Calu3 (cell line): ENCODE results near the gene LRIG2. TPM values are rescaled to one million over a fixed set of nuclear protein-coding genes. Genes with fewer than 3 reads are reported as not detected.
"Not testable (repeated sequence)": the region's sequence is repeated elsewhere in the genome, so short reads cannot be mapped to it uniquely, and the experiment has no call there.

Experiments used
- BruUV-seq: library from RNA; stranded (reverse); fragments of 400-500 nt; replicated peaks from 2 replicates; lab custom pipeline; 2021; lab: Mats Ljungman, UMichigan
- CTCF ChIA-PET: fragments of 300-600 bp; sonication (Branson Sonifier 250); formaldehyde crosslinking; loops from one replicate; lab custom pipeline; 2022; ENCODE audit warnings: antibody characterized with exemption; lab: Charles Lee
- DNase-seq: peaks from one replicate; pipeline ENCODE4 v3.0.0; 2022
- H3K27ac Mint-ChIP-seq: one replicate; pipeline ENCODE4 v1.8.0; 2022; ENCODE audit warnings: mixed read lengths; ENCODE audit not compliant: unreplicated experiment
- H3K27me3 Mint-ChIP-seq: one replicate; pipeline ENCODE4 v1.8.0; 2022; ENCODE audit warnings: mixed read lengths; ENCODE audit not compliant: unreplicated experiment
- H3K36me3 Mint-ChIP-seq: one replicate; pipeline ENCODE4 v1.8.0; 2022; ENCODE audit warnings: mild to moderate bottlenecking, moderate library complexity, mixed read lengths; ENCODE audit not compliant: insufficient read depth, unreplicated experiment
- H3K4me1 Mint-ChIP-seq: one replicate; pipeline ENCODE4 v1.8.0; 2022; ENCODE audit warnings: mild to moderate bottlenecking, low read depth, mixed read lengths; ENCODE audit not compliant: unreplicated experiment
- H3K4me3 Mint-ChIP-seq: one replicate; pipeline ENCODE4 v1.8.0; 2022; ENCODE audit warnings: mild to moderate bottlenecking, low read depth, moderate library complexity, mixed read lengths; ENCODE audit not compliant: unreplicated experiment
- H3K9me3 Mint-ChIP-seq: one replicate; pipeline ENCODE4 v1.8.0; 2022; ENCODE audit warnings: low read depth, mixed read lengths; ENCODE audit not compliant: unreplicated experiment
- CTCF ChIP-seq: fragments of 200-600 bp; IDR thresholded peaks from one replicate; pipeline ENCODE4 v1.8.0; 2022; ENCODE audit warnings: antibody characterized with exemption; ENCODE audit not compliant: unreplicated experiment
- intact Hi-C: fragments of 100-400 bp; cut with micrococcal nuclease; formaldehyde crosslinking; loops from one replicate; pipeline ENCODE4 v1.10.0; 2022; ENCODE audit not compliant: unreplicated experiment
- total RNA-seq: library from RNA; stranded (reverse); gene quantifications from 2 replicates; pipeline ENCODE4 v1.2.3, GENCODE V29; 2022

The LRIG2 gene
- total RNA-seq, 1 experiment from 2014 or later = 11.0 TPM

GRCh38 chr1:113053344-113054126 is 19.5 kb upstream of the LRIG2 start:
- Mint-ChIP-seq H3K36me3 (no peaks in the 10 kb centered on the region), H3K4me1 (no peaks in the 10 kb centered on the region), H3K27ac (no peak overlapping the region), H3K9me3 (no peaks in the 10 kb centered on the region), H3K4me3 (no peak overlapping the region), H3K27me3 (no peaks in the 10 kb centered on the region)
- CTCF ChIA-PET = interaction anchor here (1.0 to 1.5 kb wide), 2 partner anchors 11 to 19 kb away, joined by 3 to 7 read pairs; partner anchors contain the start of gene LRIG2
- DNase-seq = no peak
- no peak for TF ChIP-seq CTCF
- intact Hi-C loops = no loop called here
- BruUV-seq = no TSS peak

GRCh38 chr1:113055570-113055969 is 17.4 kb upstream of the LRIG2 start:
- BruUV-seq = no TSS peak
- DNase-seq = no peak
- Mint-ChIP-seq H3K27ac (no peak overlapping the region), H3K9me3 (no peaks in the 10 kb centered on the region), H3K4me1 (no peaks in the 10 kb centered on the region), H3K27me3 (no peaks in the 10 kb centered on the region), H3K36me3 (no peaks in the 10 kb centered on the region), H3K4me3 (no peak overlapping the region)
- CTCF ChIA-PET = no interaction called here
- intact Hi-C loops = no loop called here
- TF ChIP-seq CTCF = no peak

- Mint-ChIP-seq H3K36me3 (no peaks in the 10 kb centered on the region), H3K4me1 (no peaks in the 10 kb centered on the region), H3K27ac (no peak overlapping the region), H3K27me3 (no peaks in the 10 kb centered on the region), H3K9me3 (no peaks in the 10 kb centered on the region), H3K4me3 (no peak overlapping the region)
- no TSS peak for BruUV-seq
- no peak for TF ChIP-seq CTCF
- intact Hi-C loops = no loop called here
- CTCF ChIA-PET = interaction anchor here (1.3 kb wide), 1 partner anchor 16 kb away, joined by 3 read pairs; the partner anchor contains the start of gene LRIG2
- no peak for DNase-seq
These were observed 16.0 kb upstream of the LRIG2 start for GRCh38 chr1:113057006-113057405.

- Mint-ChIP-seq H3K4me3 (no peak overlapping the region), H3K27ac (no peak overlapping the region), H3K4me1 (no peaks in the 10 kb centered on the region), H3K36me3 (no peaks in the 10 kb centered on the region), H3K27me3 (no peaks in the 10 kb centered on the region), H3K9me3 (no peaks in the 10 kb centered on the region)
- no TSS peak for BruUV-seq
- CTCF ChIA-PET = interaction anchor here (0.5 to 1.0 kb wide), 2 partner anchors 31 to 343 kb away, joined by 3 read pairs; no protein-coding TSS in a partner anchor
- DNase-seq = no peak
- intact Hi-C loops = no loop called here
- no peak for TF ChIP-seq CTCF
These were observed 13.9 kb upstream of the LRIG2 start for GRCh38 chr1:113058941-113059706.

- H3K36me3 Mint-ChIP-seq, H3K4me1 Mint-ChIP-seq, H3K4me3 Mint-ChIP-seq, BruUV-seq, H3K27ac Mint-ChIP-seq, DNase-seq, H3K9me3 Mint-ChIP-seq, CTCF ChIA-PET, H3K27me3 Mint-ChIP-seq, intact Hi-C loops: not testable (repeated sequence)
These were observed 9.5 kb upstream of the LRIG2 start for GRCh38 chr1:113063456-113063855.
